HG03520 (cell line): ENCODE data around the gene SORCS3.

Experiments
- ATAC-seq: cut with Tn5 transposase; IDR thresholded peaks from one replicate; pipeline ENCODE4 v1.9.1; 2021; ENCODE audit warnings: mild to moderate bottlenecking, moderate library complexity; ENCODE audit not compliant: unreplicated experiment

Gene SORCS3

GRCh38 chr10:104643303-104643663 is 2.2 kb downstream of the SORCS3 start:
- ATAC-seq = no peak

GRCh38 chr10:104646146-104646545 is 5.1 kb downstream of the SORCS3 start:
- ATAC-seq = no peak

GRCh38 chr10:104648421-104648820 is 7.3 kb downstream of the SORCS3 start:
- ATAC-seq = no peak

GRCh38 chr10:104650072-104650471 is 9.0 kb downstream of the SORCS3 start:
- ATAC-seq = no peak

GRCh38 chr10:104650635-104651331 is 9.7 kb downstream of the SORCS3 start:
- ATAC-seq = no peak

GRCh38 chr10:104657036-104657435 is 15.9 kb downstream of the SORCS3 start:
- no peak for ATAC-seq

- ATAC-seq = no peak
Observed at GRCh38 chr10:104657457-104657856, 16.4 kb downstream of the SORCS3 start.

GRCh38 chr10:104658067-104658466 is 17.0 kb downstream of the SORCS3 start:
- ATAC-seq = no peak

- ATAC-seq = no peak
Observed at GRCh38 chr10:104659809-104660208, 18.7 kb downstream of the SORCS3 start.

- no peak for ATAC-seq
Observed at GRCh38 chr10:104663076-104663475, 22.0 kb downstream of the SORCS3 start.

- no peak for ATAC-seq
Observed at GRCh38 chr10:104663563-104663962, 22.5 kb downstream of the SORCS3 start.

- no peak for ATAC-seq
Observed at GRCh38 chr10:104664205-104664604, 23.1 kb downstream of the SORCS3 start.

- no peak for ATAC-seq
Observed at GRCh38 chr10:104665174-104665573, 24.1 kb downstream of the SORCS3 start.

GRCh38 chr10:104666106-104666505 is 25.0 kb downstream of the SORCS3 start:
- no peak for ATAC-seq

- no peak for ATAC-seq
Observed at GRCh38 chr10:104676874-104677273, 35.8 kb downstream of the SORCS3 start.

GRCh38 chr10:104678658-104679057 is 37.6 kb downstream of the SORCS3 start:
- no peak for ATAC-seq

GRCh38 chr10:104680467-104681401 is 39.6 kb downstream of the SORCS3 start:
- ATAC-seq = no peak

- ATAC-seq = no peak
Observed at GRCh38 chr10:104681485-104681884, 40.4 kb downstream of the SORCS3 start.

GRCh38 chr10:104683567-104683966 is 42.5 kb downstream of the SORCS3 start:
- no peak for ATAC-seq

GRCh38 chr10:104686829-104687228 is 45.7 kb downstream of the SORCS3 start:
- no peak for ATAC-seq

- ATAC-seq = no peak
Observed at GRCh38 chr10:104688251-104689042, 47.4 kb downstream of the SORCS3 start.
